OCI-LY7 (cell line): Measurements from ENCODE around the gene COL23A1.

ENCODE experiments used
- CTCF ChIP-seq: fragments of 200-600 bp; sonication (generic); conservative IDR thresholded peaks from 2 replicates; pipeline ENCODE4 v1.5.1; 2014; ENCODE audit warnings: mild to moderate bottlenecking, antibody characterized with exemption, low read length, moderate library complexity, mixed read lengths
- EZH2phosphoT487 ChIP-seq: fragments of 200-600 bp; sonication (generic); IDR thresholded peaks from 2 replicates; pipeline ENCODE4 v1.6.1; 2018; ENCODE audit warnings: low read depth, borderline replicate concordance, mild to moderate bottlenecking, mixed run types, antibody characterized with exemption, low read length, moderate library complexity, mixed read lengths

GRCh38 chr5:178532236-178532635, 58.0 kb downstream of the COL23A1 start:
- no peak for TF ChIP-seq EZH2phosphoT487
- TF ChIP-seq CTCF: no peak
